Testis (tissue), 2 donors: ENCODE data around the gene TCEAL6.
"Not testable (repeated sequence)": the region's sequence is repeated elsewhere in the genome, so short reads cannot be mapped to it uniquely, and the experiment has no call there.

ENCODE experiments used
- POLR2A ChIP-seq: fragments of 450-650 bp; IDR thresholded peaks from one replicate; pipeline ENCODE4 v1.6.1; 2017; ENCODE audit warnings: antibody characterized with exemption, mild to moderate bottlenecking, moderate library complexity
- TF ChIP-seq, protein P1 (sequence below), 3 experiments: fragments of 450-650 bp in 2 of 3; fragments of 200-600 bp in 1 of 3; sonication (generic) in 1 of 3; IDR thresholded peaks; one replicate each; pipeline ENCODE4 v1.5.1; 2016 to 2019; ENCODE audit warnings: antibody characterized with exemption in 3 of 3, mild to moderate bottlenecking in 2 of 3, moderate library complexity in 1 of 3

DNA sequence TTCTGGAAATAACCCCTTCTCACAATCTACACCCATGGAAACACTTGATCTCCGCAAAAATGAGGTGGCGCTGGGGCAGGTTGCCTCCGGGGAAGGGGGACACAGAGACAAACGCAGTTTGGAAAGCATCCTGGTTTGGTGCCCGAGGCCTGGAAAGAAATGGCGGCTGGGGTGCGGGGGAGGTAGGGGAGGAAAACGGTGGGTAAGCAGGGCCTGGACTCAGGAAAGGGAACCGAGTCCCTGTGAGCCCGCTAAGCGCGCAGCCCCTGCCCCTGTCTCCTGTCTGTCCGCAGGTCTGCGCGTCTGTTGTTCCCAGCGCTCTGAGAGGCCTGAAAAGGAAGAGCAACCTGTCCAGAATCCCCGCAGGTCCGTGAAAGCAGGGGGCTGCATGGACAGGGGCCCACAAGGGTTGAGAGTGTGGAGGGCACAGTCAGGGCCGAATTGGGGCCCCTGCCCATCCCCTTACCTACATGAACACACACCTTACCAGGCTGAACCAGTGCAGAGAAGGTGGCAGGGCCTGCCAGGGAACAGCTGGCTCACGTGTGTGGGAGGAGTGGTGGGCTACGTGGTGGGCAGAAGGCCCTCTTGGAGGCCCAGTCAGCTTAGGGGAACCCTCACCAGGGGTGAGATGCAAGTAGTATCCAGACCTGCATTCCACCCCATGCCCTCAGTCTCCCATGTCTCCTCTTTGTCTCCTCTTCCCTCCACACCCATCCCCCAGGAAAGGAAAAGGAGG, 16.0 kb downstream of the TCEAL6 start:
- TF ChIP-seq, protein P1, sequence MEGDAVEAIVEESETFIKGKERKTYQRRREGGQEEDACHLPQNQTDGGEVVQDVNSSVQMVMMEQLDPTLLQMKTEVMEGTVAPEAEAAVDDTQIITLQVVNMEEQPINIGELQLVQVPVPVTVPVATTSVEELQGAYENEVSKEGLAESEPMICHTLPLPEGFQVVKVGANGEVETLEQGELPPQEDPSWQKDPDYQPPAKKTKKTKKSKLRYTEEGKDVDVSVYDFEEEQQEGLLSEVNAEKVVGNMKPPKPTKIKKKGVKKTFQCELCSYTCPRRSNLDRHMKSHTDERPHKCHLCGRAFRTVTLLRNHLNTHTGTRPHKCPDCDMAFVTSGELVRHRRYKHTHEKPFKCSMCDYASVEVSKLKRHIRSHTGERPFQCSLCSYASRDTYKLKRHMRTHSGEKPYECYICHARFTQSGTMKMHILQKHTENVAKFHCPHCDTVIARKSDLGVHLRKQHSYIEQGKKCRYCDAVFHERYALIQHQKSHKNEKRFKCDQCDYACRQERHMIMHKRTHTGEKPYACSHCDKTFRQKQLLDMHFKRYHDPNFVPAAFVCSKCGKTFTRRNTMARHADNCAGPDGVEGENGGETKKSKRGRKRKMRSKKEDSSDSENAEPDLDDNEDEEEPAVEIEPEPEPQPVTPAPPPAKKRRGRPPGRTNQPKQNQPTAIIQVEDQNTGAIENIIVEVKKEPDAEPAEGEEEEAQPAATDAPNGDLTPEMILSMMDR (IDR thresholded peaks at IDR 0.05): not testable (repeated sequence)
- TF ChIP-seq POLR2A: not testable (repeated sequence)
